SU-DHL-6 (cell line): ENCODE measurements around the gene DDX10.

Experiments
- H2AFZ ChIP-seq: fragments of 200-600 bp; sonication (generic); 2 replicates; pipeline ENCODE4 v1.6.1; 2014; ENCODE audit warnings: low read depth, mild to moderate bottlenecking, moderate library complexity, mixed read lengths, antibody characterized with exemption, low read length; ENCODE audit not compliant: severe bottlenecking
- H3F3A ChIP-seq: fragments of 200-600 bp; shearing (Covaris generic); 2 replicates; pipeline ENCODE4 v1.6.0; 2016; ENCODE audit warnings: antibody characterized with exemption, mild to moderate bottlenecking; ENCODE audit not compliant: insufficient read depth
- H3K27ac ChIP-seq: fragments of 200-600 bp; sonication (generic); 2 replicates; pipeline ENCODE4 v1.5.1; 2016; ENCODE audit warnings: low read depth, mild to moderate bottlenecking, low read length, moderate library complexity, mixed read lengths
- H3K27me3 ChIP-seq: fragments of 200-600 bp; sonication (generic), shearing (Covaris generic); 2 replicates; pipeline ENCODE4 v1.6.0; 2014; ENCODE audit warnings: mild to moderate bottlenecking, low read length
- H3K36me3 ChIP-seq: fragments of 200-600 bp; sonication (generic); 2 replicates; pipeline ENCODE4 v1.6.1; 2014; ENCODE audit warnings: mild to moderate bottlenecking, low read length, mixed read lengths
- H3K4me2 ChIP-seq: fragments of 300-600, 200-600 bp; shearing (Covaris generic), sonication (generic); 2 replicates; pipeline ENCODE4 v1.6.0; 2014; ENCODE audit warnings: low read length, low read depth, mild to moderate bottlenecking; ENCODE audit not compliant: poor library complexity, severe bottlenecking
- H3K4me3 ChIP-seq: fragments of 200-600 bp; sonication (generic); 2 replicates; pipeline ENCODE4 v1.5.1; 2014; ENCODE audit warnings: antibody characterized with exemption, low read length, mild to moderate bottlenecking, mixed read lengths; ENCODE audit not compliant: insufficient read depth, poor library complexity, severe bottlenecking
- H3K79me2 ChIP-seq: fragments of 200-600 bp; sonication (generic); 2 replicates; pipeline ENCODE4 v1.6.1; 2014; ENCODE audit warnings: mild to moderate bottlenecking, low read length, moderate library complexity; ENCODE audit not compliant: insufficient read depth
- H3K9ac ChIP-seq: fragments of 200-600 bp; sonication (generic); 2 replicates; pipeline ENCODE4 v1.7.0; 2014; ENCODE audit warnings: mild to moderate bottlenecking, low read length
- H3K9me2 ChIP-seq: fragments of 200-600 bp; sonication (generic); replicated peaks from 2 replicates; pipeline ENCODE4 v1.6.1; 2014; ENCODE audit warnings: low read length; ENCODE audit not compliant: insufficient read depth
- H3K9me3 ChIP-seq: fragments of 200-600 bp; sonication (generic); 2 replicates; pipeline ENCODE4 v1.6.1; 2014; ENCODE audit warnings: low read length, mixed read lengths; ENCODE audit not compliant: insufficient read depth
- H4K20me1 ChIP-seq: fragments of 200-600 bp; sonication (generic); 2 replicates; pipeline ENCODE4 v1.6.1; 2014; ENCODE audit warnings: low read depth, mild to moderate bottlenecking, antibody characterized with exemption, low read length, moderate library complexity, mixed read lengths
- CTCF ChIP-seq: fragments of 200-600 bp; sonication (generic); IDR thresholded peaks from one replicate; pipeline ENCODE4 v1.5.1; 2017; ENCODE audit warnings: antibody characterized with exemption, mild to moderate bottlenecking, low read length, moderate library complexity; ENCODE audit not compliant: insufficient read depth, poor library complexity, severe bottlenecking
- EZH2phosphoT487 ChIP-seq: fragments of 200-600 bp; sonication (generic), shearing (Covaris generic); conservative IDR thresholded peaks from 2 replicates; pipeline ENCODE4 v1.6.1; 2018; ENCODE audit warnings: mild to moderate bottlenecking, antibody characterized with exemption, low read length, moderate library complexity, mixed read lengths

Gene DDX10

GRCh38 chr11:108926171-108926840 lies 261.4 kb downstream of the DDX10 start:
- Histone ChIP-seq H3K4me2 (no peak overlapping the region), H3K27ac (no peak overlapping the region), H3K36me3 (no peaks in the 10 kb centered on the region), H3K4me3 (no peak overlapping the region), H3K9ac (no peak overlapping the region), H3K9me3 (no peaks in the 10 kb centered on the region), H3K79me2 (no peaks in the 10 kb centered on the region), H3K27me3 (no peaks in the 10 kb centered on the region), H2AFZ (no peak overlapping the region), H4K20me1 (no peaks in the 10 kb centered on the region), H3K9me2 (no peaks in the 10 kb centered on the region), H3F3A (no peaks in the 10 kb centered on the region)
- TF ChIP-seq EZH2phosphoT487 (no peak), CTCF (no peak)

- no peak overlapping the region for H3K9ac ChIP-seq
- H3K27me3 ChIP-seq, result no peaks in the 10 kb centered on the region
- no peaks in the 10 kb centered on the region for H3K9me2 ChIP-seq
- no peaks in the 10 kb centered on the region for H3K79me2 ChIP-seq
- H3K4me3 ChIP-seq, result no peak overlapping the region
- H3K27ac ChIP-seq, result no peak overlapping the region
- H3K4me2 ChIP-seq, result no peak overlapping the region
- H4K20me1 ChIP-seq, result no peaks in the 10 kb centered on the region
- no peaks in the 10 kb centered on the region for H3K9me3 ChIP-seq
- TF ChIP-seq CTCF, result no peak
- TF ChIP-seq EZH2phosphoT487, result no peak
- no peaks in the 10 kb centered on the region for H3K36me3 ChIP-seq
- H3F3A ChIP-seq, result no peaks in the 10 kb centered on the region
- H2AFZ ChIP-seq, result no peak overlapping the region
Measured at GRCh38 chr11:108926841-108927577, 262.1 kb downstream of the DDX10 start.

GRCh38 chr11:108927791-108928545 lies 263.1 kb downstream of the DDX10 start:
- Histone ChIP-seq H3K27me3 (no peaks in the 10 kb centered on the region), H4K20me1 (no peaks in the 10 kb centered on the region), H3K9me2 (no peaks in the 10 kb centered on the region), H3K4me2 (no peak overlapping the region), H2AFZ (no peak overlapping the region), H3F3A (no peaks in the 10 kb centered on the region), H3K79me2 (no peaks in the 10 kb centered on the region), H3K36me3 (no peaks in the 10 kb centered on the region), H3K9ac (no peak overlapping the region), H3K4me3 (no peak overlapping the region), H3K9me3 (no peaks in the 10 kb centered on the region), H3K27ac (no peak overlapping the region)
- TF ChIP-seq EZH2phosphoT487 (no peak), CTCF (no peak)
